K562 (cell line): ENCODE results near the gene GFRA4.

Experiments used
- CBX5 ChIP-seq: IDR thresholded peaks from 2 replicates; pipeline ENCODE4 v1.6.1; 2014; ENCODE audit warnings: low read depth, borderline replicate concordance
- FOXA1 ChIP-seq: fragments of 450-650 bp; IDR thresholded peaks from 2 replicates; pipeline ENCODE4 v1.6.1; 2016; ENCODE audit warnings: mild to moderate bottlenecking, borderline replicate concordance
- KDM1A ChIP-seq, 2 experiments: fragments of 450-650 bp; IDR thresholded peaks; 2 replicates each; pipeline ENCODE4 v1.6.1; 2016; ENCODE audit warnings: mild to moderate bottlenecking in 2 of 2
- MXI1 ChIP-seq: IDR thresholded peaks from 2 replicates; pipeline ENCODE4 v1.6.1; 2011; ENCODE audit warnings: low read depth, mild to moderate bottlenecking, improper control_type of control experiment, low read length
- SIN3A ChIP-seq, 2 experiments: fragments of 150-350 bp in 1 of 2; IDR thresholded peaks; 2 replicates each; pipeline ENCODE4 v1.6.1; 2011 to 2016; ENCODE audit warnings: borderline replicate concordance in 2 of 2, low read depth in 2 of 2, low read length in 2 of 2, mild to moderate bottlenecking in 2 of 2, moderate library complexity in 2 of 2; ENCODE audit not compliant: control insufficient read depth in 1 of 2
- TCF3 ChIP-seq: sonication (generic); formaldehyde crosslinking; IDR thresholded peaks from 2 replicates; pipeline ENCODE4 v1.4.0; 2020; ENCODE audit warnings: mild to moderate bottlenecking, missing genetic modification reagents
- TCF7 ChIP-seq: sonication (generic); IDR thresholded peaks from 2 replicates; pipeline ENCODE4 v1.6.1; 2016; ENCODE audit warnings: antibody characterized with exemption, borderline replicate concordance
- U2AF2 ChIP-seq: fragments of 200-400 bp; formaldehyde crosslinking; optimal IDR thresholded peaks from 2 replicates; pipeline ENCODE3; 2017; ENCODE audit warnings: low read depth, mild to moderate bottlenecking, low read length
- YY1 ChIP-seq, 3 experiments: IDR thresholded peaks; 2 replicates each; pipeline ENCODE4 v1.6.1; 2011; ENCODE audit warnings: low read length in 2 of 3, mild to moderate bottlenecking in 2 of 3, moderate library complexity in 2 of 3, borderline replicate concordance in 1 of 3, control low read depth in 1 of 3, low read depth in 1 of 3; ENCODE audit not compliant: insufficient read depth in 3 of 3, insufficient replicate concordance in 2 of 3, control insufficient read depth in 1 of 3, insufficient read length in 1 of 3; ENCODE audit errors: extremely low read depth in 1 of 3
- TF ChIP-seq, protein P1 (sequence below): fragments of 450-650 bp; formaldehyde crosslinking; IDR thresholded peaks from 2 replicates; pipeline ENCODE4 v1.4.0; 2020; ENCODE audit warnings: mild to moderate bottlenecking, mixed read lengths

DNA sequence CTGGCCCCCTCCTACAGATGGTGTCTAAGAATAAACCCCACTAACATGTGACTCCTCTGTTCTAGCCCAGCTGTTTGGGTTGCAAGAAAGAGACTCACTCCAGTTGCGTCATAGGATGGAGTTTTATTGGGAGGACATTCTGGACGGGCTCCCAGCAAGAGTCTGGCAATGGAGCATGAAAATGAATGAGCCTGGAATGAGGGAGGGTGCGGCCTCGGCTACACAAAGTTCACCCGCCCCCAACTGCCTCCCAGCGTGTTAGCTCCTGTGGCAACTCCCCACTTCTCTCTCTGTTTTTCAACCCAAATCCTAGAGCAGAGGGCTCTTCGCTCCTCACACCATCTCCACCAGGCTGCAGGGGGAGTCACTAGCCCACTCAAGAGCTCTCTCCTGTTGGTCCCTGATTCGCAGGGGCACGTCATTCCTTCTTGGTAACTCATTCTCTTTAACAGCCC lies 23.7 kb upstream of the GFRA4 start:
- TF ChIP-seq TCF3 (CRISPR knock-in tag) (no peak), SIN3A (IDR thresholded peaks at IDR 0.05; ENCODE audit: borderline replicate concordance in 2 of 2, control insufficient read depth in 1 of 2, low read depth in 2 of 2, low read length in 2 of 2) (no peak), FOXA1 (no peak), MXI1 (no peak), KDM1A (IDR thresholded peaks at IDR 0.05) (no peak), YY1 (IDR thresholded peaks at IDR 0.05; ENCODE audit: borderline replicate concordance in 1 of 3, control insufficient read depth in 1 of 3, extremely low read depth in 1 of 3, insufficient read depth in 3 of 3, insufficient read length in 1 of 3, insufficient replicate concordance in 2 of 3, low read depth in 1 of 3, low read length in 2 of 3) (no peak), CBX5 (no peak), TCF7 (no peak), U2AF2 (no peak)
- TF ChIP-seq, protein P1, sequence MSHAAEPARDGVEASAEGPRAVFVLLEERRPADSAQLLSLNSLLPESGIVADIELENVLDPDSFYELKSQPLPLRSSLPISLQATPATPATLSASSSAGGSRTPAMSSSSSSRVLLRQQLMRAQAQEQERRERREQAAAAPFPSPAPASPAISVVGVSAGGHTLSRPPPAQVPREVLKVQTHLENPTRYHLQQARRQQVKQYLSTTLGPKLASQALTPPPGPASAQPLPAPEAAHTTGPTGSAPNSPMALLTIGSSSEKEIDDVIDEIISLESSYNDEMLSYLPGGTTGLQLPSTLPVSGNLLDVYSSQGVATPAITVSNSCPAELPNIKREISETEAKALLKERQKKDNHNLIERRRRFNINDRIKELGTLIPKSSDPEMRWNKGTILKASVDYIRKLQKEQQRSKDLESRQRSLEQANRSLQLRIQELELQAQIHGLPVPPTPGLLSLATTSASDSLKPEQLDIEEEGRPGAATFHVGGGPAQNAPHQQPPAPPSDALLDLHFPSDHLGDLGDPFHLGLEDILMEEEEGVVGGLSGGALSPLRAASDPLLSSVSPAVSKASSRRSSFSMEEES (CRISPR knock-in tag) = no peak
